ENCODE results near the gene DAP3. TPM values are rescaled to one million over a fixed set of nuclear protein-coding genes. Genes with fewer than 3 reads are reported as not detected.
A peak's percentile ranks its signal among the peaks of the same experiment; 100 is the strongest.
"Not testable (repeated sequence)": the region's sequence is repeated elsewhere in the genome, so short reads cannot be mapped to it uniquely, and the experiment has no call there.

Gene DAP3
- total RNA-seq, 1 experiment from 2014 or later, result 165 TPM

DNA sequence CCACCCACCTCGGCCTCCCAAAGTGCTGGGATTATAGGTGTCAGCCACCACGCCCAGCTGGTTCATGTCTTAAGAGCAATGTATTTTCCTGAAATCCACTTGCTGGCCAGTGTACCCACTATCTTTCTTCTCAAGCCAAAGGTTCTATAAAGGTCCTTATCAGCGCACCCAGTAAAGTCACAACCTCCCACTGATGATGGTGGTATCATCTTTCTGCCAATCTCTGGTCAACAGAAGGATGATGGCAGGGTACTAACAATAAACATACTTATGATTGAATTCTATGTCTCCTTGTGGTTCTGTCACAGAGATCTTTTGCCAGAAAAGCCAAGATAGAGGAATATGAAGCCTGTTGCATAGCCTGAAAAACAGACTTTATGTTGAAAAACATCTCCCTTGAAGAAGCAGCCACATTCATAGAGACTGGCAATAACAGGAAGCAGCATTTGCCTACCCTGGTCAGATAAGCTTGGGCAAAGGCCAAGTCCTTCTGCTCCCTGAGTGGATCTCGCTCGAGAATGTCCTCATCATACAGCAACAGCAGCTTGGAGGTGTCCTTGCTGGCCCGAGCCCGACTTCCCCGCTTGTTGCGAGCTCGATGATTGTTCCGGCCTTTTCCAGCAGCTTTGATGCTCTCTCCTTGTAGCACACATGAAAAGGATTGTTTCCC is 73.0 kb downstream of the DAP3 start:
- no peaks in the 10 kb centered on the region for H3K27me3 Mint-ChIP-seq (ENCODE audit: insufficient read depth, unreplicated experiment)
- no peaks in the 10 kb centered on the region for H3K4me1 Mint-ChIP-seq (ENCODE audit: low read depth, unreplicated experiment)
- ChIA-PET POLR2A (no interaction called here), CTCF (no interaction called here)
- Histone ChIP-seq H3K4me1 (no peaks in the 10 kb centered on the region), H3K4me3 (ENCODE audit: low read depth, low read length) (no peak overlapping the region), H3K9me3 (no peaks in the 10 kb centered on the region), H3K36me3 (ENCODE audit: control insufficient read depth, insufficient read depth, low read length) (peaks cover 2% of the 10 kb centered on the region), H3K27me3 (replicated peaks; ENCODE audit: control insufficient read depth, insufficient read depth, low read length) (no peaks in the 10 kb centered on the region)
- no peak overlapping the region for H3K27ac Mint-ChIP-seq (ENCODE audit: unreplicated experiment)
- no TSS peak for BruUV-seq (replicated peaks)
- TF ChIP-seq, protein P1, sequence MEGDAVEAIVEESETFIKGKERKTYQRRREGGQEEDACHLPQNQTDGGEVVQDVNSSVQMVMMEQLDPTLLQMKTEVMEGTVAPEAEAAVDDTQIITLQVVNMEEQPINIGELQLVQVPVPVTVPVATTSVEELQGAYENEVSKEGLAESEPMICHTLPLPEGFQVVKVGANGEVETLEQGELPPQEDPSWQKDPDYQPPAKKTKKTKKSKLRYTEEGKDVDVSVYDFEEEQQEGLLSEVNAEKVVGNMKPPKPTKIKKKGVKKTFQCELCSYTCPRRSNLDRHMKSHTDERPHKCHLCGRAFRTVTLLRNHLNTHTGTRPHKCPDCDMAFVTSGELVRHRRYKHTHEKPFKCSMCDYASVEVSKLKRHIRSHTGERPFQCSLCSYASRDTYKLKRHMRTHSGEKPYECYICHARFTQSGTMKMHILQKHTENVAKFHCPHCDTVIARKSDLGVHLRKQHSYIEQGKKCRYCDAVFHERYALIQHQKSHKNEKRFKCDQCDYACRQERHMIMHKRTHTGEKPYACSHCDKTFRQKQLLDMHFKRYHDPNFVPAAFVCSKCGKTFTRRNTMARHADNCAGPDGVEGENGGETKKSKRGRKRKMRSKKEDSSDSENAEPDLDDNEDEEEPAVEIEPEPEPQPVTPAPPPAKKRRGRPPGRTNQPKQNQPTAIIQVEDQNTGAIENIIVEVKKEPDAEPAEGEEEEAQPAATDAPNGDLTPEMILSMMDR (IDR thresholded peaks at IDR 0.05; ENCODE audit: insufficient read depth in 1 of 2, low read depth in 1 of 2, low read length in 1 of 2, severe bottlenecking in 1 of 2, unreplicated experiment in 1 of 2), result no peak
- DNase-seq, result no peak
- no peak overlapping the region for H3K4me3 Mint-ChIP-seq (ENCODE audit: unreplicated experiment)
- H3K36me3 Mint-ChIP-seq (ENCODE audit: insufficient read depth, unreplicated experiment), result peaks cover 77% of the 10 kb centered on the region
- H3K9me3 Mint-ChIP-seq (ENCODE audit: unreplicated experiment), result no peaks in the 10 kb centered on the region
- intact Hi-C loops (cut with micrococcal nuclease; ENCODE audit: unreplicated experiment), result no loop called here

DNA sequence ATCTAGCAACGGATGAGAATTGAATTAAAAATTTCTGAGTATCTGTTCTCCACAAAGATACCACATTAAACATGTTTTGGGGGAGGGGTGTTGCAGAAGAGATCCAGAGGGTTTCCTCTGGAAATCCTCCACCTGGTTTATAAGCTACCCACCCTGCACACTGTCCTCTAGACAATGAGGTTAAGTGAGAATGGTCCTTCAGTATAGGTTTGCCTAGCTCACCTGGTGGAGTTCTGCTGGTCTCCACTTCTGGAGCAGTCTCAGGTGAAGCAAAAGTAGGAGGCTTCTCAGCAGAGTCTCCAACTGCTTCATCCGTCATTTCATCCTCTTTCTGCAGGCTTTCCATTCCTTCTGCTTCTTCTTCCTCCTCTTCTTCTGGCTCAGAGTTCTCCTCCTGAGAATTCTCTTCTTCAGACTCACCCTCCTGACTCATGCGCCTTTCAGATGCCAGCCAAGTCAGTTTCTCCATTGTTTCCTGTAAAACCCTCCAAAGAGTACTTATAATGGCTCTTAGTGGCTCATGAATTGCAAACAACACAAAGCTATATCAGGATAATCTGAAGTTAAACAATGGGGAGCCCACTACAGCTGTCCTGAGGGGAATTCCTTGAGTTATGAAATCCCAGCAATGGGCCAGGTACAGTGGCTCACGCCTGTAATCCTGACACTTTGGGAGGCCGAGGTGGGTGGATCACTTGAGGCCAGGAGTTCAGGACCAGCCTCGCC is 74.4 kb downstream of the DAP3 start:
- H3K9me3 ChIP-seq; H3K27me3 Mint-ChIP-seq (ENCODE audit: insufficient read depth, unreplicated experiment); BruUV-seq (replicated peaks); H3K4me3 ChIP-seq (ENCODE audit: low read depth, low read length); H3K4me1 Mint-ChIP-seq (ENCODE audit: low read depth, unreplicated experiment); H3K4me1 ChIP-seq; intact Hi-C loops (cut with micrococcal nuclease; ENCODE audit: unreplicated experiment); H3K27me3 ChIP-seq (replicated peaks; ENCODE audit: control insufficient read depth, insufficient read depth, low read length); H3K27ac Mint-ChIP-seq (ENCODE audit: unreplicated experiment); H3K9me3 Mint-ChIP-seq (ENCODE audit: unreplicated experiment); CTCF ChIA-PET; POLR2A ChIA-PET; H3K36me3 ChIP-seq (ENCODE audit: control insufficient read depth, insufficient read depth, low read length): not testable (repeated sequence)
- DNase-seq, result peak in 1 of 2 experiments; percentile 24
- peak overlapping the region; percentile 2 for H3K4me3 Mint-ChIP-seq (ENCODE audit: unreplicated experiment)
- H3K36me3 Mint-ChIP-seq (ENCODE audit: insufficient read depth, unreplicated experiment), result peaks cover 75% of the 10 kb centered on the region

DNA sequence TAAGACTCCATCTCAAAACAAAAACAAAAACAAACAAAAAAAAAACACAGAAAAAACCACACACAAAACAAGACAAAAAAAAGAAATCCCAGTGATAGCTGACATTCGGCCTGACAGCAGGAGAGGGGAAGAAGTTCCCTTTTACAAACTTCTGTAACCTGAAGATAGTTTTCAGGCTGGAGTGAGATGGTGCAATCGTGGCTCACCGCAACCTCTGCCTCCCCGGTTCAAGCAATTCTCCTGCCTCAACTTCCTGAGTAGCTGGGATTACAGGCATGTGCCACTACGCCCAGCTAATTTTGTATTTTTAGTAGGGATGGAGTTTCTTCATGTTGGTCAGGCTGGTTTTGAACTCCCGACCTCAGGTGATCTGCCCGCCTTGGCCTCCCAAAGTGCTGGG is 75.1 kb downstream of the DAP3 start:
- H3K9me3 Mint-ChIP-seq (ENCODE audit: unreplicated experiment); H3K4me3 Mint-ChIP-seq (ENCODE audit: unreplicated experiment); H3K4me3 ChIP-seq (ENCODE audit: low read depth, low read length); POLR2A ChIA-PET; H3K4me1 Mint-ChIP-seq (ENCODE audit: low read depth, unreplicated experiment); intact Hi-C loops (cut with micrococcal nuclease; ENCODE audit: unreplicated experiment); H3K27ac Mint-ChIP-seq (ENCODE audit: unreplicated experiment); H3K4me1 ChIP-seq; CTCF ChIA-PET; H3K36me3 ChIP-seq (ENCODE audit: control insufficient read depth, insufficient read depth, low read length); DNase-seq; H3K9me3 ChIP-seq; BruUV-seq (replicated peaks); H3K27me3 ChIP-seq (replicated peaks; ENCODE audit: control insufficient read depth, insufficient read depth, low read length); H3K27me3 Mint-ChIP-seq (ENCODE audit: insufficient read depth, unreplicated experiment): not testable (repeated sequence)
- peaks cover 79% of the 10 kb centered on the region for H3K36me3 Mint-ChIP-seq (ENCODE audit: insufficient read depth, unreplicated experiment)

DNA sequence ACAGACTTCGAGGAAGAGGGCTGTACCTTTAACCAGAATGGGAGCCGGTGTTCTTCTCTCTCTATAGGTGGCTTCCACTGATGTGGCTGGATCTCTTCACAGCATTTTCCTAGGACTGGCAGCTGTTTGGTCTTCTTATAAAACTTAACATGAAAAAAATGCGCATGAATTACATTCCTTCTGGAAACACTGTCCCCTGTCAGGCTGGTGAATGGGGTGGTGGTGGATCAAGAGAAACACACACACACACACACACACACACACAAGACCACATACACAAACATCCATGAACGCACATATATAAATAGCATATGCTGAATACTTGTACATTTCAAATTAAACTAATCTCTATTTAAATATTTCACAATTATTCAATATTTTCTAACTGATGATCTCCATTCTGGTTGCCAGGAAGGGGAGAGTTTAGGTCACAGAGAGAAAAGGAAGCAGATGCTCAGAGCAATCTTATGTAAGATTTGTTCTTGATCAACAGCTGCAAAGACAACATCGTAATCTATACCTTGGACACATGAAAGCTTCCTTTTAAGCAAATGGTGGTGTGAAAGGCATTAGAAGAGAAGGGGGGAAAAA is 78.6 kb downstream of the DAP3 start:
- H3K36me3 ChIP-seq (ENCODE audit: control insufficient read depth, insufficient read depth, low read length); H3K27me3 Mint-ChIP-seq (ENCODE audit: insufficient read depth, unreplicated experiment); POLR2A ChIA-PET; BruUV-seq (replicated peaks); H3K9me3 ChIP-seq; H3K27ac Mint-ChIP-seq (ENCODE audit: unreplicated experiment); H3K9me3 Mint-ChIP-seq (ENCODE audit: unreplicated experiment); H3K4me3 ChIP-seq (ENCODE audit: low read depth, low read length); H3K4me1 ChIP-seq; intact Hi-C loops (cut with micrococcal nuclease; ENCODE audit: unreplicated experiment); H3K4me1 Mint-ChIP-seq (ENCODE audit: low read depth, unreplicated experiment); H3K27me3 ChIP-seq (replicated peaks; ENCODE audit: control insufficient read depth, insufficient read depth, low read length); H3K4me3 Mint-ChIP-seq (ENCODE audit: unreplicated experiment); DNase-seq; CTCF ChIA-PET: not testable (repeated sequence)
- peaks cover 83% of the 10 kb centered on the region for H3K36me3 Mint-ChIP-seq (ENCODE audit: insufficient read depth, unreplicated experiment)
